GM12865 (cell line): ENCODE measurements around the gene COPS4.
"Not testable (repeated sequence)": the region's sequence is repeated elsewhere in the genome, so short reads cannot be mapped to it uniquely, and the experiment has no call there.

Experiments used
- DNase-seq: peaks from one replicate; pipeline ENCODE4 v3.0.0; 2010; ENCODE audit warnings: low read depth
- H3K4me3 ChIP-seq: 2 replicates; pipeline ENCODE4 v1.5.1; 2011; ENCODE audit warnings: mild to moderate bottlenecking, low read depth, low read length, control low read depth
- CTCF ChIP-seq: IDR thresholded peaks from 2 replicates; pipeline ENCODE4 v1.5.1; 2011; ENCODE audit warnings: low read length, control low read depth, low read depth, inconsistent platforms; ENCODE audit not compliant: insufficient read depth; ENCODE audit errors: missing control alignments

COPS4 gene

DNA sequence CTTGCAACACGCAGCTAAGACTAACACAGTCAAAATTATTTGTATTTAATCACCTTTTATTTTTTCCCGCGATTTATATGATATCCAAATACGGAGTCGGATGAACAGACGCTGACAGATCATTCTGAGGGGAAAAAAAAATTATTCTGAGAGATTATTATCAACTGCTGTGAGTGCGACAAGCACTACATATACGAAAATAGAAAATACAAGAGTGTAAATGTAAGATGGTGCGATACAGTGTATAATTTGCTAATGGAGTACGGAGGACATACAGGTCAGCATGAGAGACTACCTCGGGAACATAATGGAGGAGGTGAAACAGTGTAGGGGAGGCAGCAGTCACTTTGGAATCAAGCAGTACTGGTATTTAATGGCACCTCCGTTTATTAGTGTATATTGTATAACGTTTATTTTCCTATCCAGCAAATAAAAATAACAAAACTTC is 21.5 kb upstream of the COPS4 start:
- no peak for TF ChIP-seq CTCF
- H3K4me3 ChIP-seq, result peak overlapping the region; percentile 96
- no peak for DNase-seq

- TF ChIP-seq CTCF, result no peak
- peak overlapping the region; percentile 96 for H3K4me3 ChIP-seq
- no peak for DNase-seq
These were observed 21.1 kb upstream of the COPS4 start for GRCh38 chr4:83013902-83014301.

- no peak overlapping the region for H3K4me3 ChIP-seq
- no peak for TF ChIP-seq CTCF
- peak; percentile 38 for DNase-seq
These were observed 15.0 kb upstream of the COPS4 start for GRCh38 chr4:83019794-83020494.

- DNase-seq, result no peak
- no peak for TF ChIP-seq CTCF
- H3K4me3 ChIP-seq, result no peak overlapping the region
These were observed 12.1 kb upstream of the COPS4 start for GRCh38 chr4:83022724-83023450.

DNA sequence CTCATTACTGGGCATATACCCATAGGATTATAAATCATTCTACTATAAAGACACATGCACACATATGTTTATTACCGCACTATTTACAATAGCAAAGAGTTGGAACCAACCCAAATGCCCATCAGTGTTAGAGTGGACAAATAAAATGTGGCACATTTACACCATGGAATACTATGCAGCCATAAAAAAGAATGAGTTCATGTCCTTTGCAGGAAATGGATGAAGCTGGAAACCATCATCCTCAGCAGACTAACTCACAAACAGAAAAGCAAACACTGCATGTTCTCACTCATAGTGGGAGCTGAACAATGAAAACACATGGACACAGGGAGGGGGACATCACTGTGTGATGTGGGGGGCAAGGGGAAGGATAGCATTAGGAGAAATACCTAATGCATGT is 11.4 kb upstream of the COPS4 start:
- not testable (repeated sequence) for DNase-seq, H3K4me3 ChIP-seq

GRCh38 chr4:83024233-83024632 is 10.8 kb upstream of the COPS4 start:
- DNase-seq, result no peak
- no peak for TF ChIP-seq CTCF
- H3K4me3 ChIP-seq, result no peak overlapping the region

DNA sequence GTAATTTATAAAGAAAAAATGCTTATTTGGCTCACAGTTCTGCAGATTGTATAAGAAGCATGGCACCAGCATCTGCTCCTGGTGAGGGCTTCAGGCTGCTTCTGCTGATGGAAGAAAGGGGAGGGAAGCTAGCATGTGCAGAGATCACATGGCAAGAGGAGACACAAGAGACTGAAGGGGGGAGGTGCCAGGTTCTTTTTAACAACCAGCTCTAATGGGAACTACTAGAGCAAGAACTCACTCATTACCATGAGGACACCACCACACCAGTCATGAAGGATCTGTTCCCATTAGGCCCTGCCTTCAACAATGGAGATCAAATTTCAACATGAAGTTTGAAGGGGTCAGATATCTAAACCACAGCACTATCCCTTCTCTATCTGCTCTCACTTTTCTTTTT is 9.4 kb upstream of the COPS4 start:
- DNase-seq, result peak; percentile 38
- TF ChIP-seq CTCF, result no peak

More for the DNA sequence above, 9.4 kb upstream of the COPS4 start:
- no peak overlapping the region for H3K4me3 ChIP-seq
